OCI-LY3 (cell line): ENCODE results near the gene SLC2A4RG.

ENCODE experiments used
- H2AFZ ChIP-seq: fragments of 200-600, 300-600 bp; shearing (Covaris generic); 2 replicates; pipeline ENCODE4 v1.6.0; 2014; ENCODE audit warnings: antibody characterized with exemption, low read depth, low read length
- H3K27ac ChIP-seq: fragments of 200-600, 300-600 bp; sonication (generic); 2 replicates; pipeline ENCODE4 v1.5.1; 2014; ENCODE audit warnings: mild to moderate bottlenecking, low read length, moderate library complexity, mixed read lengths
- H3K27me3 ChIP-seq: fragments of 200-600, 300-600 bp; sonication (generic); 2 replicates; pipeline ENCODE4 v1.6.1; 2014; ENCODE audit warnings: low read depth, low read length, mixed read lengths
- H3K36me3 ChIP-seq: fragments of 200-600, 300-600 bp; sonication (generic); replicated peaks from 2 replicates; pipeline ENCODE3; 2014; ENCODE audit warnings: low read depth, low read length, mixed read lengths
- H3K4me1 ChIP-seq: fragments of 300-600, 200-600 bp; sonication (generic); 2 replicates; pipeline ENCODE4 v1.6.1; 2014; ENCODE audit warnings: low read length, mixed read lengths
- H3K4me2 ChIP-seq: fragments of 200-600, 300-600 bp; sonication (generic); 2 replicates; pipeline ENCODE4 v1.6.1; 2014; ENCODE audit warnings: low read length, mixed read lengths
- H3K4me3 ChIP-seq: fragments of 300-600, 200-600 bp; sonication (generic); 2 replicates; pipeline ENCODE4 v1.5.1; 2014; ENCODE audit warnings: antibody characterized with exemption, mild to moderate bottlenecking, low read length, moderate library complexity
- H3K79me2 ChIP-seq: fragments of 300-600, 200-600 bp; shearing (Covaris generic); 2 replicates; pipeline ENCODE4 v1.6.1; 2014; ENCODE audit warnings: mild to moderate bottlenecking, low read length, mixed read lengths
- H3K9ac ChIP-seq: fragments of 300-600, 200-600 bp; shearing (Covaris generic); 2 replicates; pipeline ENCODE4 v1.6.0; 2014; ENCODE audit warnings: mild to moderate bottlenecking, low read length, moderate library complexity
- H3K9me3 ChIP-seq: fragments of 200-600, 300-600 bp; shearing (Covaris generic); 2 replicates; pipeline ENCODE4 v1.6.1; 2014; ENCODE audit warnings: low read length, mixed read lengths; ENCODE audit not compliant: insufficient read depth
- H4K20me1 ChIP-seq: fragments of 200-600, 300-600 bp; sonication (generic); 2 replicates; pipeline ENCODE4 v1.6.1; 2016; ENCODE audit warnings: low read length, mixed read lengths; ENCODE audit not compliant: insufficient read depth
- CTCF ChIP-seq: fragments of 200-600, 300-600 bp; sonication (generic); IDR thresholded peaks from 2 replicates; pipeline ENCODE4 v1.5.1; 2014; ENCODE audit warnings: antibody characterized with exemption, low read length, low read depth
- EZH2phosphoT487 ChIP-seq: fragments of 200-600 bp; shearing (Covaris generic); IDR thresholded peaks from 2 replicates; pipeline ENCODE4 v1.6.1; 2018; ENCODE audit warnings: antibody characterized with exemption, mixed run types, low read depth

Gene SLC2A4RG

GRCh38 chr20:63693733-63694583 lies 45.6 kb upstream of the SLC2A4RG start:
- Histone ChIP-seq H3K9ac (no peak overlapping the region), H3K9me3 (no peaks in the 10 kb centered on the region), H3K79me2 (no peaks in the 10 kb centered on the region), H3K4me3 (no peak overlapping the region), H3K36me3 (no peaks in the 10 kb centered on the region), H2AFZ (no peak overlapping the region), H3K4me2 (no peak overlapping the region), H3K27ac (no peak overlapping the region), H3K4me1 (peaks cover 17% of the 10 kb centered on the region), H4K20me1 (no peaks in the 10 kb centered on the region), H3K27me3 (no peaks in the 10 kb centered on the region)
- TF ChIP-seq EZH2phosphoT487: no peak
- no peak for TF ChIP-seq CTCF

GRCh38 chr20:63694584-63695423 lies 44.8 kb upstream of the SLC2A4RG start:
- no peaks in the 10 kb centered on the region for H4K20me1 ChIP-seq
- no peak overlapping the region for H3K9ac ChIP-seq
- H3K4me1 ChIP-seq: peaks cover 25% of the 10 kb centered on the region
- H3K4me2 ChIP-seq: no peak overlapping the region
- H3K27me3 ChIP-seq: no peaks in the 10 kb centered on the region
- H2AFZ ChIP-seq: no peak overlapping the region
- no peak overlapping the region for H3K27ac ChIP-seq
- TF ChIP-seq CTCF (no peak), EZH2phosphoT487 (no peak)
- no peaks in the 10 kb centered on the region for H3K9me3 ChIP-seq
- no peak overlapping the region for H3K4me3 ChIP-seq
- no peaks in the 10 kb centered on the region for H3K36me3 ChIP-seq
- no peaks in the 10 kb centered on the region for H3K79me2 ChIP-seq

GRCh38 chr20:63695424-63696305 lies 43.9 kb upstream of the SLC2A4RG start:
- no peak overlapping the region for H3K27ac ChIP-seq

More at GRCh38 chr20:63695424-63696305, 43.9 kb upstream of the SLC2A4RG start:
- Histone ChIP-seq H4K20me1 (no peaks in the 10 kb centered on the region), H3K9ac (no peak overlapping the region), H3K36me3 (no peaks in the 10 kb centered on the region), H3K4me3 (no peak overlapping the region), H3K79me2 (no peaks in the 10 kb centered on the region), H3K9me3 (no peaks in the 10 kb centered on the region), H3K4me2 (no peak overlapping the region), H3K4me1 (peaks cover 26% of the 10 kb centered on the region), H3K27me3 (no peaks in the 10 kb centered on the region), H2AFZ (no peak overlapping the region)
- TF ChIP-seq CTCF (no peak), EZH2phosphoT487 (no peak)
